SW 1271 (cell line): ENCODE measurements around the gene HHLA2.

Experiments used
- DNase-seq, 2 experiments: peaks; one replicate each; lab custom pipeline; 2025; lab: John Stamatoyannopoulos, UW

The HHLA2 gene

DNA sequence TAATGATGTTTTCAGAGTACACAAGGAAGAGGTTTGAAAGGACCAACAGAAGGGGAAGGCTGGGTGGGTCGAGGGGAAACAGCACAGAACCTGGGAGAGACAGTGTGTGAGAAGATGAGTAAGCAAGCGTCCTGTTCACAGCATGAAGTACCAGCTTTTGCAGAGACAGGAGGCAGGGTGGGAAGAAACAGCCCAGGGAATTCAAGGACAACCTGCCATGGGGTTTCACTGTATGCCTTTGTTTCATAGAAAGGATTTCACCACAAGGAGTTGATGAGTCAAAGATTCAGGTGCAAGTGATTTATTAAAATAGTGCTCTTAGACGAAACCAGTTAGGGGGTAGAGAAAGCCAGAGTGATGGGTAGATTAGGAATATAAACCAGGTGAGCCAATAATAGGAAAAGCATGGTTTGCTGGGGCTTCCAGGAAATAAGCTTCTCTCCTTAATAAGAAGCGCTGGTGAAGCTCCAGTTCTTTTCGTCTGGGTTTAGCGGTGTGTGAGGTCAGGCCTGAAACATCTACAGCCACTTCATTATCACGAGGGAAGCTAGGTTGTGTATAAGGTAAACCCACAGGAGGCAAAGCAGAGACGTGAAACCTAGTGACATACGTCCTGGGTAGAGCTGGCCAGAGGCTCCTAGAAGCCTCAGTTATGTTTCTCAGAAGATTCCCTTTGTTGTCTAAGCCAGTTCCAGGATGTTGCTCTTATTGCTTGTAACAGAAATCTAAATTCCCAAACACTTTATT is 3.9 kb downstream of the HHLA2 start:
- DNase-seq: no peak

DNA sequence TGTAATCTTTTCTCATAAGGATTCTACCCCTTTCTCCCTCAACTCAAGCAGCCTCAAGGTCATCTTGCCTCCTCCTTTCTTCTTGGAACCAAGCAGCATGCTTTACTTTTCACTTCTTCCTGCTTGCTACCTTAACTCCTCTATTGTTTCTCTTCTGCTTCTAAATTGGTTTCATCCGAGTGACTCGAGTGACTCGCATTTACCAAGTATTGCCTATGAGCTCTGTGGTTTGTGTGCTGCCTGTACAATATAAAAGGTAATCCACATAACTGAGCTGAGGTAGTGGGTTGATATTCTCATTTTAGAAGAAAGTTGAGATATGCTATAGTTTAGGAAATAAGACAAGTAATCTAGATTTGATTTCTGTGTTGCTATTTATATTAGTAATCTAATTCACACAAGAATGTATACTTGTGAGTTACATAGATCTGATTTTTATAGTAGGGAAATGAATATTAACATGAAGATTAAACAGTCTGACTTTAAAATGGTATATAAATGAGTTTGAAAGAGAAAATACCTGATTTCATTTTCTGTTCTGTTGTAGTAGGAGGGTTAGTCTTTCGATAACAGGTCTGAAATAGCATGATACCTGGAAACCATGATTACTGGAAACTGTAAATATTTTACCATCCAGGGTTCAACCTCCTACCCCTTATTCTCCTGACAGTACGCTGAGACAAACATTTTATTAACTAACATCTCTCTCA is 5.5 kb downstream of the HHLA2 start:
- DNase-seq: no peak

DNA sequence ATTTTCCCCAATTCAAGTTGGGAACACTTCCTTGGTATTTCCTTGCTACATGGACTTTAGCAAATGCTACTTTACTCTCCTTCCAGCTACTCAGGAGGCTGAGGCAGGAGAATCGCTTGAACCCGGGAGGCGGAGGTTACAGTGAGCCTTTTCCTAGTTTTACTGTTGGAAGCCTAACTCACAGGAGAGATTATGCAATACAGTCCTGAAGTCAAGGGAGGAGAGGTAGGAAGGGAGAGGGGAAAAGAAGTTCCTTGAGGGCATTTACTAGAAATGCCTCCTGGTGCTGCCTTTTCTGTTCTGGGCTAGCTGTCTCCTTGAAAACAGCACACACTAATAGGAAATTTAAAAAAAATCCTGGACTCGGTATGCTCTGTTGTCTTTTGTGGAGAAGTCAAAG is 6.2 kb downstream of the HHLA2 start:
- DNase-seq: no peak

DNA sequence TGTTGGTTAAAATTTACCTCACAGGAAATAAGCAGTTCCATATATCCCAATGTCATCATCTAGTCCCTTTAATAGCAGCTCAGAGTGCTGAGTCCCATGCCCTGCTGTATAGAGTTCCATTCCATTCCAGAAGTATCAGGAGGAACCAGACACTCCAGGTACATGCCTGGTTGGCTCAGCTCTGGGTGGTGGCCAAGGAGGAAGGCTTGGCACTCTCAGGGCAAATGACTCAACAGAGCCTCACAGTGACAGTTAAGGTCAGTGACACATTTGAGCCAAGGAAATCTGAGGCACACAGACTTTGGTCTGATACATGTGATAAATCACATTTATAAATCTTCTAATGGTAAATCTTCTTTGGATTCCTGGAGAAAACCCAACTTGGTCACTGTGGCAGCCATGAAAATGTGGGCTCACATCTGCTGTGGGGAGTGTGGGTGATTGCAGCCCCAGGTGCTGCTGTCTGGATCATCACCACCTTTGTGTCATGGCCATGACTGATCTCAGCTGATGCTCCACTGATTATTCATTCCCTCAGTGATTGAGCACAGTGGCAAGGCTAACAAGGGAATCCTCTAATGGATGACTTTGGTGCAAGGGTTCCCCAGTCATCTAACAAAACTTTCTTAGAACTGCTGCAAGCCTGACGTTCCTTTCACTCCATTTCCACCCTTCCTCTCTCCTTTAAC is 9.3 kb downstream of the HHLA2 start:
- DNase-seq: no peak

DNA sequence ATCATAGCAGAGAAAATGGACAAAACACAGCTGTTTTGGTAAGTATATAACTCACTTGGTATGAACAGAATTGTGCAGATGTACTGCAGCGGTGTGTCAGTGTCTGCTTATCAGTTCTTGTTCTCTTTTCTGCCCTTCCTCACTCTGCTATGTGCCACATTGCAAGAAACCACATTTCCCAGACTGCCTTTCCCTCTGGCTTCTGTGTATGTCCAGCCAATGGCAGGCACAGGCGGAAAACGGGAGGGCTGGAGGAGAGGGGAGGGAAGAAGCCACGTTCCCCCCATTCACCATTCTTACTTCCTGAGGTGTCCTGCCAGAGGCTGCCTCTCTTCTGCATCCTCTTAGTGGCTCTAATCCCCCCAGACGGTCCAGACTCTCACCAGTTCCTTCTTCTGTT is 15.4 kb downstream of the HHLA2 start:
- no peak for DNase-seq

DNA sequence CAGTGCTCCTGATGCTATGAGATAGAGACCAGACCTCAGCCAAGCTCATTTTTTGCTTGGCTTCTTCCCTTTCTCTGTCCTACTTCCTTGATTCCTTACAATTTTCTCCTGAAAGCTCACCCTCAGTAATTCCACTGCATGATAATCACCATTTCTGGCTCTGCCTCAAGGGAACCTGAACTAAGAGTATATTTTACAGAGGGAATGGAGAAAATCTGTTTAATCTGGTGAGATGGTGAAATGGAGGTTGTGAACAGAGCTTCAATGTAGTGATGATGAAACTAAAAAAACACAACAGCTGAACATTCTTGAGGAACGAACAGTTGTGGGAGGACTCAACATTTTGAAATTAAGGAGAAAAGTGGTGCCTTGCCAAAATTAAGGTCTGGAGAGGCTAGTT is 16.3 kb downstream of the HHLA2 start:
- no peak for DNase-seq

DNA sequence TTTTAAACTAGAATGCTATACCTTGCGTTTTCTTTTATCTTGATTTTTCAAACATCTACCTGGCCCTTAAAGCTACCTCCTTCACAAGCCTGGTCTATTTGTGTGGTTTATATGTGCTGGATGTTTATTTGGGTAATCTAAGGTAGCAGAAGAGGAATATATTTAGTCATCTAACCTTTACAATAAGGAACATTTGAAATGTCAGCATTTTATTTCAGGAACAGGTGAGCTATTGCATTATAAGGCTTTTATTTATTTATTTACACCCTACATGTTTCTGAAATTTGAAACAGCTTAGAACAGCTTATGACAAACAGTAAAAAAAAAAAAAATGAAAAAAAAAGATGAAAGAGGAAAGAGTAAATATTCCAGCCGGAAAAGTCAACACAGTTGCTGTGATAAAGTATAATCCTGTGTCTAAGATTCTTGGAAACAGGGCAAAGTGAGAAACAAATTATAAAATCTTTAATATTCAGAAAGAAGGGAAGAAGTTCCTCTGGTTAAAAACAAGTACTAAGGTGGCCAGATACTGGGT is 19.5 kb downstream of the HHLA2 start:
- DNase-seq: no peak

DNA sequence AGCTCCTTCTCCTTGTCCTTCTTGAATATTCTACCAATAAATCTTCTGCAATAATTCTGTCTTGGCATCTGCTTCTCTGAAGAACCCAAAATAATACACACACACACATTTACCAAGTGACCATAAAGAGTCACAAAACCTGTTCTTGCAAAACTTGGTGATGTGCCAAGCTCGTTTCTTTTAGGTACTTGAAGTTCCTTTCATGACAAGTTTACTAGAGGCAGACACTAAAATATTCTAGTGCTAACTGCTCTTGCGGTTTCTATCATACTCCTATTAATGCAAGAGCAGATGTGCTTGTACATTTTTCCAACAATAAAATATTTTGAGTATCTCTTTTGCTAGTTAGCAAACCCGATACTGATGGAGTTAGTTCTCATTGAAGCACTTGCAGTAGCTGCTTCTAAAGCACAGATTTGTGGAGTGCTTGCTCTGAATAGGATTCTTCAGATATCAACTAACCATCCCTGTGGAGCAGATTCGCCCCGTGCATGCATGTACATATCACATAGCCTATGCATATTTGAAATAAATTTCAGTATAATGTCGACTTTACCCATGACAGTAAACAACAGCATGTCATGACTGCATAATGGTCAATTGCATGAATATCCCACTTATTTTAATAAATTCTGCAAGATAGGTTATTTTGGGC is 23.2 kb downstream of the HHLA2 start:
- DNase-seq: no peak

DNA sequence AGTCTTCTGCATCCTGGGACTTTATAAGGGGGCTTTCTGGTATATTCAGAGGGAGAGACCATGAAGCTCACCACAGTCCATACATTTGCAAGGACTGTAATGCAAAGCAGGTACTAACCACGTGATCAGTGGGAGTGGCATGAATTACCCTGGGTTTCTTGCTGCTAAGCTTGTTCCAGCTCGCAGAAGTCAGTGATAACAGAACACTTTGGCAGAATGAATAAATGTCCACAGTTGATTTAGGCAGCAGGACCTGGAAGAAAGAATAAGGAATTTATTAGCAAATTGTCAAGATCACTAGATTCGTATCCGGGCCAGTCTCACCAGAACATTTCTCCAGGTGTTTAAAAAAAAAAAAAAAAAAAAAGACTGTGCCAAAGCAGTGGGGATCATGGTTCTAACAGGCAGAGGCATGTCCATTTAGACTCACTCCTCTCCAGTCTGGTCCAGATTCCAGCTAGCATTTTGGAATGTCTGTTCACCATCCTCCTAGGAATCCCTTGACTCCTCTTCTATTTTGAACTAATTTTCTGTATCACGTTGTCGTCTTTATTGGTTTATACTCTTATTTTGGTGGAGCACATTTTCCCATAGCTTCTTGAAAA is 24.5 kb downstream of the HHLA2 start:
- DNase-seq: no peak

DNA sequence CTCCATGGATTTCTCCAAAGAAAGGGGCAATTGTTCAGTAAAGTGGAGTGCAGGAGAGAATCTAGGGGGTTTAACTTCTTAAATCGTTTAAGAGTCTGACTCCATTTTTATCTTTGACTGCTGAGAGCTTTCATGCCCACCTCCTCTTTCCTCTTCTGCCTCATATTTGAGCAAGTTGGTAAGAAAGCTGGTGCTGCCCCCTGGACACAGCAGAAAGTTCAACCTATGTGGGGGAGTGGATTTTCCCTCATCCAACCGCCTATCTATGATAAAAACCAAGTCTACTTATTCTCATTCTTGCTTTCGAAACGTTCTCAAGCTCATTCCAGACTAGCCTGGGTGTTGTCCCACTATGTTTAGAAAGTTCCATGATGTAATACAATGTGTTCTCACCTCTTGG is 26.0 kb downstream of the HHLA2 start:
- DNase-seq: no peak

DNA sequence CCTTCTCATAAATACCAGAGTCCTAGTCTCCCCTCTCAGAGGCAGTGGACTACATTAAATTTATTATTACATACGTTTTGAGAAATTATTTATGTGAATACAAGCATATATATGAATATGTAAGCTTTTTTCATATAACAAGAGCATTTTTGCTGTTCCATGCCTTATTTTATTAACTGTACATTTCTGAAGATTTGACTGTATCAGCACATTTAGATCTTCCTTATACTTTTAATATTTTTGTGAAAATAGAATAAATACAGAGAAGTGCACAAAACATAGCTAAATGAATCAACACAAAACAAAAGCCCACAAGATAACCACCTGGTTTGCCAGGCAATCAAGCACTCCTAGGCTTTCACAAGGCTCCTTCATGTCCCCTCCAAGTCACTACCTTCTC is 27.8 kb downstream of the HHLA2 start:
- DNase-seq: no peak

DNA sequence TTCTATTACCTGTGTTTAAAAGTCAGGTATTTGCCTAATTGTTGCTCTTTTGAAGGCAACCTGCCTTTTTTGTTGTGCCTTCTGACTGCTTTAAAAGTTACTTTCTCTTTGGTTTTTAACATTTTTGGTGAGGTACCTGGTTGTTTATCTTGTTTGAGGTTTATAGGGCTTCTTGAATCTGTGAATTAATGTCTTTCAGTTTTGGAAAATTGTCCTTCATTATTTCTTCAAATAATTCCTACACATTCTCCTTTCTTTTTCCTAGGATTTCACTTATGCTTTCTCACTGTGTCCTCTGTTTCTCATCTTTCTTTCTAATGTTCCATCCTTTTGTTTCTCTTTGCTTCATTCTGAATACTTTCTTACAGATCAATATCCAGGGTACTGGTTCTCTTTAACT is 30.8 kb downstream of the HHLA2 start:
- no peak for DNase-seq

DNA sequence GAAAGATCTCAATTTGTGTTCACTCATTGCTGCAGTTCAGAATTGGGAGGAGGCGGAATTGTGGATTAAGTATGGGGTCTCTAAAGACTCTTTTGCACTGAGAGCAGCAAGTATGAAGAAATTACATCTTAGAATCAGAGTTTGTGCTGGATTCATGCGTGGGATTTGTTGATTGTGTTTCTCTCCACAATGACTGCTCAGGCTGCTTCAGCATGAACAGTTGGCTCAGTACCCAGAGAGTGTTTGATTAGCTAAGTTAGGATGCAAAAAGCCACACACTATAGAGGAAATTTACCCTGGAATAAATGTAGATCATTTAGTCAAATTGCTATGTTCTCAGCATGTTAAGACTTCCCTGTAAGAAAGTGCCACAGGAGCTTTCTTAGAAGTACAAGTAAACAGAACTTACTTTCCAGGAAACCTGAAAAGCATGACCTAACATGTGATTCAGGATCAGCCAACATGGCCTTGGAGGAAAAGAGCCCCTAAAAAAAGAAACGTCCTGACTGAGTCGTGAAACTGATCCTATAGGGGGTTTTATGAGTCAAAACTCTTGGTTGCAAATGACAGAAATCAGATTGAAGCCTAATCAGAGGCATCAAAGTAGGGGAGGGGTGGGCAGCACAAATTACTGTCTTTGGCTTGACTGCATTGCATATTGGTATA is 32.6 kb downstream of the HHLA2 start:
- DNase-seq: no peak

DNA sequence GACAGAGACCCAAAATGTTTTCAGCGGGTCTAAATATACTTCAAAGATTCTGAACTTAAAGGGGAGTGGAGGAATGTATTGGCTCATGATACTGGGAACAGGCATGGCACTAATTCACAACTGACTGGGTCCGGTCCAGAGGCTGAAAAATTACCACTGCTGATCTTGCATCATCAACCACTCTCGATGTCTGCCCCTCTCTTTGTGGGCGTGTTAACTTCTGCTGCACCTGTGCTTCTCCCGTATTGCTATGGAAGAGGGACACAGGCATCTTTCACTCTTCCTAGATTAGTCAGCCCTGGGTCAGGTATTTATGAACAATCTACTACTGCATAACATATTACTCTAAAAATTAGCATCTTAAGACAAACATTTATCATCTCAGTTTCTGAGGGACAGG is 33.2 kb downstream of the HHLA2 start:
- DNase-seq: no peak

DNA sequence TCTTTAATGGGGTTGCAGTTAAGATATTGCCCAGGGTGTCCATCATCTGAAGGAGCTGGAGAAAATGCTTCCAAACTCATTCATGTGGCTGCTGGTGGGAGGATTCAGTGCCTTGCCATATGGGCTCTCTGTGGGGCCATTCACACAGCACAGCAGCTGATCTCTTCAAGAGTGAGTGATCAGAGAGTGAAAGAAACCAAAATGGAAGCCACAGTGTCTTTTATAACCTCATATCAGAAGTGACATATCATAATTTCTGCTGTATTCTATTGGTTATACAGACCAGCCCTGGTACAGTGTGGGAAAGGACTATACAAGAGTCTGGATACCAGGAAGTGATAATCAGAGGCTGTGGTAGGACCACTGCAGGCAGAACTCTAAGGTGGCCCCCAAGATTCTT is 33.6 kb downstream of the HHLA2 start:
- DNase-seq: no peak

DNA sequence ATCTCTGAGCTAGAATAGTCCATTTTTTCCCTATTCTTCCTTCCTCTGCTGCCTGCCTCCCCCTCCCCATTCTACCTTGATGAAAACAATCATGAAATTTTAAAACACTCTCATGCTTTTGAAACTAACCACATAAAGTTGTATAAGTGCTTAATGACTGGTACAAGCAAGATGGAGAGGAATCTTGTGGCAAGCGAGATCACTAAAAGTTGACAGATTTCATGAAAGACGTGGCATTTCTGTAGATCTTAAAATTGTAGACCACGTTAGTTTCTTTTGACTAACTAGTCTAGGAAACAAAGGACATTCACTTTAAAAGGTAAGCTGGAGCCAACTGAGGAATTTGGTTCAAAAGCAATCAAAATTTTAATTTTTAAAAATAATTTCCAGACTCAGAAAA is 35.4 kb downstream of the HHLA2 start:
- no peak for DNase-seq

DNA sequence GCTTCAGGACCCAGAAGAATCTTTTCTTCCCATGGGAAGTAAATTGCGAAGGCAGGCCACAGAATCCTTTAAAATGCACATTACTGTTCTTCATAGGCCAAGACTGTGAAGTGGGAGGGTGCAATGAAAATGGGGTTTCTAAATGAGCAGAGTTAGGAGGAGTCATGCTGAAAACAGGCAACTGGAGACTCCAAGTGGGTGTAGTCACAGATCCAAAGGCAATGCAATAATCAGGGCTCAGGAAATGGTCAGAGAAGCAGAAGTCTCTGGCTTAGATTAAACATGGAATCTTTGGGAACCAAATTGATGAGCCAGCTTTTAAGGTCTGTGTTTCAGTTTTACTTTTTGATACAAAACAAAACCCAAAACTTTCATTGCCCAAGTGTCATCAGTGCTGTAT is 37.6 kb downstream of the HHLA2 start:
- no peak for DNase-seq

DNA sequence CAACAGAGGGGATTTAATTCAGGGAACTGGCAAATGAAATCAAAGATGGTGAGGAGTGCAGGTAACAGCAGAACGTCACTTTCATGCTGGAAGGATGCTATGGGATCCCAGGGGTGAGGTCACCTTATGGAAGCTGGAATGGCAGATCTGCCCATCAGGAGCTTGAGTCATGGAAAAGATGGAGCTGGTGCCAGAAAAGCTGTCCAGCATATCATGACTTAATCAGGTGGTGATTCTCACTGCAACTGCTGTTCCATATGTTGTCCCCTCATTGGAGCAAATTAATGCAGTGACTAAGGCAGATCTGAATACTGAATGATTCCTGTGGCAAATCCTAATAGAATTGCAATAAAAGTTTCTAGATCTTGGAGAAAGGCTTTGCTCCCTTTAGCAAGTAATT is 38.4 kb downstream of the HHLA2 start:
- DNase-seq: no peak

DNA sequence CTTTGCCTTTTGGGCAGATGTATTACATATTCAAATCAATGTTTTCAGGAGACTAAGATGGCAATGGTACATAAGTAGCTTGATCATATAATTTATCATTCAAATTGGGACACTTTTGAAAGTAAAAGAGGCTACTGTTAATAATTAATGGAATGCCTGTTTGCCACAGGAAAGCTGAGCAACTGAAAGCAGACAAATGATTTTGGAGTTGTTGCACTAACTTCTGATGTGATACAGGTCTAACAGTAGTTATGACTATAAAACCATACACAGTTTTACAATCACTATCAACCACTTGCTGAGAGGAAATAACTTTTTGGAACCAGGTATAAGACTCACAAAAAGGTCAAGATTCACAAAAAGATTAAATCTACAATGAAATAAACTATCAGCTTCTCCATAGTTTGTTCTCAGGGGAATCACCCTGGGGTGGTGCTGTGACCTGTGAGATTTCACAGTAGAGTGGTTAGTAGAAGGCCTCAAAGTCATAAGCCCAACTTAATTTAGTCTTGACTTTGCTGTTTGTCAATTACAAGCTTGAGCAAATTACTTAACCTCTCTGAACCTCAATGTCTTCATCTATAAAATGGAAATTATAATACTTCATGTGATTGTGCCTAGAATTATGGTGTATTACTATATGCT is 42.7 kb downstream of the HHLA2 start:
- DNase-seq: no peak

DNA sequence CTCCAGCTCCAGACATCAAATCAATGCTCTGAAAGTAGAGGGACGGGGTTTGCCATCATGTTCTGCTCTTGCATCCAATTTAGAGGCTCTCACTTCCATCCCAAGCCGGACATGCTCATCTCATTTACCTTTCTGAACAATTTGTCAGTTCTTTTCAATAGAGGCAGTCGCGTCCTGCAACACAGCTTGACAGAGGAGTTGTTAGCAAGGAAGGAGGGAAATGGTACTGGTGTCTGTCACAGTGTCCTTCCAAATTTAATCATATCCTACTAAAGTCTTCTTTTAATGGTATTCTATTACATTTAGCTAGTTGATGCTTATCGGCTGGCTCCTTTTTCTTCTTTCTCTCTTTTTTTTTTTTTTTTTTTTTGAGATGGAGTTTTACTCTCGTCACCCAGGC is 45.6 kb downstream of the HHLA2 start:
- DNase-seq: no peak
